NCI-H2171 treated with DMSO at 0.1 percent for 48 hours (cell line): ENCODE data around the gene ZDHHC19.
"Not testable (repeated sequence)": the region's sequence is repeated elsewhere in the genome, so short reads cannot be mapped to it uniquely, and the experiment has no call there.

Source experiments
- DNase-seq: peaks from one replicate; lab custom pipeline; 2025; lab: John Stamatoyannopoulos, UW

The ZDHHC19 gene

DNA sequence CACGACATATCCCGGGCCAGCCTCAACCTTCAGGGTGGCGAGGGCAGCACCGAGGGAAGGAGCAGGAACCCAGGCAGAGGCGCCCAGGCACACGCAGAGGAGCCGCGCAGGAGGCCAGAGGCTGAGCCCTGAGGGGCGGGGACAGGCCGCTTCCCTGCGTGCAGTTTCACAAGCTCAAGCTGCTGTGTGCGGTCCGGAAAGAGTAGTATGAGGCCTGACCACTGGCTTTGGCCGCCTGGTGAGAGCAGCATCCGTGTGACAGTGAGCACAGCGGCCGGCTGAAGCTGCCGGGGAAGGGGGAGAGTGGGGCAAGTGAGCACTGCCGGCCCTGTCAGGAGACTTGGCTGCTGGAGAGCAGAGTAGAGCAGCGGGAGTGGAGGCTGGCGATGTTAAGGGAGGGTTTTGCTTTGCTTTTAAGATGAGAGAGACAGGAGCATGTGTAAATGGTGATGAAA is 8.7 kb downstream of the ZDHHC19 start:
- DNase-seq = no peak

DNA sequence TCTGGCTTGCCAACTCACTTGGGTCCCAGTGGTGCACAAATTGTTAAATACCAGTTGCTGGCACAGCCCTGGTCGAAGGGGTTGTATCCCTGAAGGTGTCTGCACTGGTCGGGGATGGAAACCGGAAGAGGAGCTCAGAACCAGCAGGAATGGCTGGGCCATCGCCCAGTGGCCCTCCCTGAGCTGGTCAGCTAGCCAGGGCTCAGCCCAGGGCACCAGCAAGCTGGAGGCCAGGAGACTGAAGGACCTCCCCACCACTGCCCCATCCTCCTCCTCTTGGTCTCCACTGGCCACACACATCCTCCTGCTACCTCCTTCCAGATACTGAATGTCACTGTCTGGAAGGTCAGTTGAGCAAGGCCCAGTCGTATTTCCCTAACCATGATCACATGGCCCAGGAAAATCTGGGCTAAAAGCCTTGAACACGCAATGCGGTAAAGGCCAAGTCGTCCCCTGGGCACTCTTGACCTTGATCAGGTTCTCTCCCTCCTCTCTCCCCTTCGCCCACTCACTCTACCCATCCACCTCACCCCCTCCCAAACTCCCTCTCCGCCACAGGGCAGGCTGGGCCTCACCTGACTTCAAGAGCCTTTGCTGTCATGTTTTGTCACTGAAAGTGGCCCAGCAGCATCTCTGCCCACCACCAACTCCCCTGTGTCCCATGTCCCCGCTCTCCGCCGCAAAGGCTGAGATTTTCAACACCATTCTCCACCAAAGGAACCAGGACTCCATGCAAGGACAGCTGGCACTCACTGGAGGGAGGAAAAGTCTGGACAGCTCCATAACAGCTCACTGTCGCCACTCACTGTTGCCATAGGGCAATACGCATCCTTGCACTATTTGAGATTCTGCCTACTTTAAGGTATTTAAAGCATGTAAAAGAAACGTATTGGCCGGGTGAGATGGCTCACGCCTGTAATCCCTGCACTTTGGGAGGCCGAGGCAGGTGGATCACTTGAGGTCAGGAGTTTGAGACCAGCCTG is 12.1 kb downstream of the ZDHHC19 start:
- no peak for DNase-seq

DNA sequence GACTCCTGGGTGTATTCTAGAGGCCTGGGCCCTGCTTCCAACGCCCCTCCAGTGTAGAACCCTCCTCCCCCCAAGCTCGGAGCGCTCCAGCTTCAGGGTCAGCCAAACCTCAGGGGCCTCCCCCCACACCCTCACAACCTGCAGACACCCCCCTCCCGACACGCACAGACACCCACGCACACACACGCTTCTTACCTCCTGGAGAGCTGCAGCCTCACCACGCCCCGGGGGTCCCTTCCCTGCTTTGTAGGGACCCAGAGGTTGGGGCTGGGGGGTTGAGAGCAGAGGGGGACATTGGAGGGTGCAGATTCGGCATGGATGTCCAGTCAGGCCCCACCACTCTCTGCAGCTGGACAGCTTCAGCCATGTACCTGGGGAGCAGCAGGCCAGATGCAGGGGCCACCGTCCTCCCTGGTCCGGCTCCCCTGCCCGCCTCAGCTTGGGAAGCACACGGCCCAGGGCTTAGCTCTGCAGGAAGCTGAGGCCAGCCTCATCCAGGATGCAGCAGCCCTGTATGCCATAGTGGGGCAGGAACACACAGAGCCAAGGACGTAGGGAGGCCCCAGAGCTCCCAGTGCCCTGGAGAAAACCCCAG is 13.0 kb downstream of the ZDHHC19 start:
- no peak for DNase-seq

DNA sequence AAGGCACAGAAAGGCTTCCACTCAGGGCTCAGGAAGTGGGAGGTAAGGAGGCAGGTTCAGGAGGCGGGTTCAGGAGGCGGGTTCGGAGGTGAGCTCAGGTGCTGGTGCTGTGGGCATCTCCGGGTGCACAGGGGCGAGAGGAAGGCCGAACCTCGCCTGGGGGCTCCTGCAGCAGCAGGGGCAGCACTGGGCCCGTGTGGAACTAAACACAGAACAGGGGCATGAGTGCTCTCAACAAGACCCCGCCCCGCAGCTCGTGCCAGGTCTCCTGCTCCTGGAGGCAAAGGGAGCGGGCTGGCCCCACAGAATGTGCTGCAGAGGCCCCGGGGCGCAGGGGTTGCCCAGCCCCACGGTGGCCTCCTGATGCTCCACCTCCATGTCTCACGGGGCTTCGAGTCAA is 13.7 kb downstream of the ZDHHC19 start:
- DNase-seq = no peak

DNA sequence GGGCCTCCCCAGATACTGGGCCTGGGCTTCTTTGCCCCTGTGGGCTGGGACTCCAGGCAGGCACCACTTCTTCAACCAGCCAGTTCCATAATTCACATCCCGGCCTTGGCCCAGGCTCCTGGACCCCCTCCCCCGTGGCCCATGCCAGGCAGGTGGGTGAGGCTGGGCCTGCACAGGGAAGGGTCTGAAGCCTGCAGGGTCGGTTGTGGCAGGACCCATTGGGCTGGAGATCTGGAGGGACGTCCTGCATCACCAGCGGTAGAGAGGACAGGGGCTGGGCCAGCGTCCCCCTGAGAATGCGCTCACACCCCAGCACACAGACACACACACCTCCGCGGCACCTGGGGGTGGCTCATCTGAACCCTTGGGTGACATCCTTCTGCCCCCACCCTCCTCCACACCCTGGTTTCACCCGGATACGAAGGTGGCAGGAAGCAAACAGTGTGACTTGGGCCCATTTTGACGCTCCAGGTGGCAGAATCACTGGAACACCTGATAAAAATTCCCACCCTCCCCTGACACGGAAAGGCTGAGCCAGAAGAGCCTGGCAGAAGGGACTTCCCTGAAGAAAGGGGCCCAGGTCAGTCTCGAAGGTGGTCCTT is 15.4 kb downstream of the ZDHHC19 start:
- no peak for DNase-seq

DNA sequence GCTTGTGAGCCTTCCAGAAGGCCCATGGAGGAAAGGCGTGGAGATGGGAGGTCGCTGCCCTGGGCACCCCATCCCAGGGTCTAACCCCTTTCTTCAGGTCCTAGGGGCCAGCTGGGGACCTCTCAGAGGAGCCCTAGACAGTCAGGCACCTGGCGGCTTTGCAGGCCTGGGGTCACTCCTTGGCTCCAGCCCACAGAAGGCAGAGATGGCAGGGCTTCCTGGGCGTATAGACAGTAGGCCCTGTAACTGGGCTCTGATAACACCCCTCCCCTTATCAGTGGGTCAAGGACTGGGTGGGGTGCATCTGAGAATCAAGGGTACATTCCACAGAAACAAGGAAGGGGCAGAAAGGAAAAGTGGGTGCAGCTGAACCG is 16.7 kb downstream of the ZDHHC19 start:
- no peak for DNase-seq

DNA sequence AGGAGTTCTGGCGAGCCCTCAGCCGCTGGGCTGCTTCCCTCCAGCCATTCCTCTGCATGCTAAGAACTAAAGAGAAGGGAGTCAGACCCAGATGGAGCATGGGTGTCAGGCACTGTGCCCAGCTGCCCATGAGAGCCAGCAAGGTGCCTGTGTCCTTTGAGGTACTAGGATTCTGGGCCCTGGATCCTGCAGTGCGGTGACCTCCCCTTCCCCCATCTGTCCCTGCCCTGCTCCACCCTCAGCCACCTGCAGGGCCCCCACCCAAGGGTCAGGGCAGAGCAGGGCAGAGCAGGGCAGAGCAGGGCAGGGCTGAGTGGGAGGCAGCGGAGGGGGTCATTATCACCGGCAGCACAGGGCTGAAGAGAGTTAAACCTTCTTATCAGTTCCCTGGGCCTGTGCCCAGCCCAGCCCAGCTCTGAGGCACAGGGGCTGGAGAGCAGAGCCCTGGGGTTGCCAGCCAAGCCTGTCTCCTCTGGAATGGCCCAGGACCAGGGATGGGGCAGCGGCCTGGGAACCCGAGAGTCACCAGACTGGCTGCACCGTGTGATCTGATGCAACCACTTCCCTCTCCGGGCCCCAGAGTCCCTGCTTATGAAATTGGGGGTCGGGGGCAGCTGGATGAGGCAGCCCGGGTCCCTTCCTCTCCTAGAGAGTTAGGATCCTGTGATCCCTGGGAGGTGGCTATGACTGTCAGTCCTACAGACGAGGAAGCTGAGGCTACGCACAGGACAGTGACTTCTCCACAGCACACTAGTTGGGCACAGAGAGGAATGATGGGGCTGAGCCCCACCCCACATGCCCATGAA is 17.3 kb downstream of the ZDHHC19 start:
- no peak for DNase-seq

DNA sequence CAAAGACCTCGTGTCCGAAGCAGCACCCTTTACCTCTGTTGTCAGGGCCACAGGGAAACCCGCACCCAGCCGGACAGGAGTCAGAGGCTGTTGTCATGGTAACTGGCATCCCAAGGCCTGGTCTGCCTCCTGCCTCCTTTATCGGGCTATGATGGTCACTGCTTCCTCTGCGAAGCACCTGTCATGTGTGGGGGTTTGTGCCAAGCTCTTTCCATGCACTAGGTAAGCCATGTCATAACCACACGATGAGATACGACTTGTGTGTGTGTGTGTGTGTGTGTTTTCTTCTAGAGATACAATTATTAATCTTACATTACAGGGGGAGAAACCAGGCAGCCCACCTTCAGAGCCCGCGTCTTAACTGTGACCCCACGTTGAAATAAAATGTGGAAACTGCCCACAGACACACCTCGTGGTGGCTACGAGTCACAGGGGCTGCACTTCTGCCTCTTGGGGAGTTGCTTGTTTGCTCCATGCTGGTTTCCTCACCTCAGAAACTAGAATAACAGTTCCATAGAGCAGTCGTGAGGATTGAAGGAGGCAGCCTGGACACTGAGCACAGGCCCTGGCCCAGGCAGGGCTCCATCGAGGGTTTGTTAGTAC is 18.0 kb downstream of the ZDHHC19 start:
- DNase-seq = no peak

DNA sequence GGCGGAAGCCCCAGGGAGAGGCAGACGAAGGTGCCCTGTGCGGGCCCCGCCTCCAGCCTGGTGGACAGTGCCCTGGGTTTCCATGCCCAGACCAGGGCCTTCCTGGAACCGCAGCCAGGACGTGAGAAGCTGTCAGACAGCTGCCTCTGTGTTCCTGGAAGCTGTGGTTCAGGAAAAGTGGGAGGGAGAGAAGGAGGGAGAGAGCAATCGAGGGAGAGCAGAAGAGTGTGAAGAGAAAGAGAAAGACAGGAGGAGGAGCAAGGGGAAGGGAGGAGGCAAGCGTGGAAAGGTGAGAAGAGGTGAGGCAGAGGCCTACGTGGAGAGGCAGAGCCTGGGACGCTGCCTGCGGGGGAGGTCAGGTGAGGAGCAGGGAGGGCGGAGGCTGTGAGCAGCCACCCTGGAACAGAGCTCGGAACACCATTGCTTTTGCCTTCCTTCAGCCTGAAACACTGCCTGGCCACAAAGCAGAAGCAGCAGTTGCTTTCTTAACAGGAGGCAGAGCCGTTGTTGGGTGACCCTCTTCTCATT is 18.6 kb downstream of the ZDHHC19 start:
- no peak for DNase-seq

DNA sequence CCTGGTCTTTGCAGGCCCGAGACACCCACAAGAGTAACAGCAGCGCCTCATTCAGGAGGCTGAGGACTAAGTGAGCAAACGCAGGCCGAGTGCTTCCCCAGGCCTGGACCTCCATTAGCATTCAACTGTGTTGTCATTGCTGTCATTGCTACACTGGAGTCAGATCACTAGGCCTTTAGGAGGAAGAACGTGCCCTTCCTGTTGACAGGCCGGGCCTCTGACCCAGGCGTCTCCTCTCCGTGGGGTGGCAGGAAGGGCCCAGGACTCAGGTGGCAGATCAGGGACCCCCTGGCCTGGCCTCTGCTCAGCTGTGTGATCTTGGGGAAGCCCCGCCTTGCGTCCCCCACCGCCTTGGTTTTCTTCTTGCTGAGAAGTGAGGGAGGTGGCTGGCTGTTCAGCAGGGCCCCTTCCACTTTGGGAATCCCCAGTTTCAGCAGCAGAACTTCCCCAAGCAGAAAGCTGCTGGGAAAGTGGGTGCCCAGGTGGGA is 19.1 kb downstream of the ZDHHC19 start:
- DNase-seq = no peak

DNA sequence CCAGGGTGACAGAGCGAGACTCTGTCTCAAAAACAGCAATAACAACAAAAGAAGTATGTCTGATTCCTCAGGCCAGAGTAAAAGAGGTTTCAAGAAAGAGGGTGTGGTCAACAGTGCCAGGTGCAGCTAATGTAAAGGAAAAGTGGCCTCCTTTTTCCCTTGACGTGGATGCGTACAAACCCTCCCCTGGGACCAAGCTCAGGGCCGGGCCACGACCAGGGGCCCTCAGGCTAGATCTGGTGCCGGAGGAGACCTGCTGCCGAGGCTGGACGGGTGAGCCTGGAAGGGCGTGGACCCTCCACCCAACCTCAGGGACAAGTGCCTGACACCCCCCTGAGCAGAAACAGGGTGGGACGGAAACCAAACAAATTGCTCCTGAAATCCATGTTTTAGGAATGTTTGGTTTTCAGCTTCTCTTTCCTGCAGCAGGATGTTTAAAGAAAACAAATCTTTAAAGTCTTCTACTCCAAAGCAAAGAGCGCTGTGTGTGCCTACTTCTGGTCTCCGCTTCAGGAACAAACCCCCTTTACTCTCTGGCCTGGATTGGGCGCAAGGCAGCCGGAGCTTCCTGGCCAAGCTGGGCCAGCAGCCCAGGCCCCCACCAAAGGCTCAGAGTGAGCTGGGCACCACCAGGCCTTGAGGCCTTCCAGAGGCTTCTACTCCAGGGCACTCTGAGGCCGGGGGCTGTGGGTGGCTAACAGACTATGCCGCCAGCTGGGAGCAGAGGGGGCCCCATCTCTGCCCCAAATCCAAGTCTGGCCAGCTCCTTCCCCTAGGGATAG is 21.4 kb downstream of the ZDHHC19 start:
- DNase-seq = no peak

DNA sequence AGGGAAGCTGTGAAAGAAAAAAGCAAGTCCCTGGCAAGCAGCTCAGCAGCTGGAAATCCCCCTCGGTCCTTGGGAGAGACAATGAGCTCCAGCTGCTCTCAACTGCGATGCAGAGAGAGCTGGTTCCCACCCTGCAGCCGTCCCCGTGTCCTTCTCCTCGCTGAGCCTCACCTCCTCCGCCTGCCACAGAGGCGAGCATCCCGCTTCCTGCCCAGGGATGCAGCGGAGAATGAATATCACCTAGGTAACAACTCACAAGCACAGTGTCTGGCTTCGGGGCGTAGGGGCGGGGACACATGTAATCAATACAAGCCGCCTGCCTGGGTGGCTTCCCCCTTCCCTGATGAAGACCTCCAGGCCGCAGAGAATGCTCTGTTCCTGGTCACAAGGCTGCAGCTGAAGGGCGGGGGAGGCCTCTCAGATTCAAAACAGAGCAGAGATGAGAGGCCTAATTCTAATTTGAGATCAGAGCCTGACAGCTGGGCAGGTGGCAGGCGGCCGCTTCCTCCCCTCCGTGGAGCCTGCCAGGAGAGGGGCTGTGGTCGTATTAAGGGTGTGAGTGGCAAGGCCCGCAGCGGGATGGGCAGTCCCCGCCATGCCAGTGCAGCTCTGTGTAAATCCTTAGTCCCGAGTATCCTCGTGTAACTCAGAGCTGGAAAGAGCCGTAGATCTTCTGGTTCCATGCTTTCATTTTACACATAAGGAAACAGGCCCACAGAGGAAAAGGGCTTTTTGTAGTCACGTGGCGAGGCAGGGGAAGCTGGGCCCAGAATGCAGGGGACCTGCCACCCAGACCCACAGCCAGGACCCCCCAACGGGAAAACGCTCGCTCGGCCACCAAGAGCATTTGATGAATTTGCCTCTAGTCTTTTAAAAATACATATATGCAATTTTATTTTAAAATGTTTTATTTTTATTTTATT is 24.3 kb downstream of the ZDHHC19 start:
- peak; percentile 75 for DNase-seq

DNA sequence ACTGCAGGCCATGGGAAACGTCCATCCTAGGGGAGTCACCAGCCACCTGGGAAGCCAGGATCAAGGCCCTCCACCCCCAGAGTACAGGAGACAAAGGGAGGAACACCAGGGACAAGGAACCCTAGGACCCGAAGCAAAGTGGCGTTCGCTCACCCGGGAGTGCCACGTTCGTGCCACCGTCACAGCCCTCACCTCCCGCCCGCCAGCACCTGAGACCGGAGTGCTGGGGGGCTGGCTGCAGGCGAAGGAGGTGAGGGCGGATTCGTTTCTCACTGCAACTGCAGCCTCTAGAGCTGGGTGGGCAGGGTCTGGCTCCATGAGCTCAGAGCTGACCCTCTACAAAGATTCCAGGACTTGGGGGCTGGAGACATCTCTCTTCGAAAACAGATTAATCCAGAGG is 26.3 kb downstream of the ZDHHC19 start:
- DNase-seq = no peak

DNA sequence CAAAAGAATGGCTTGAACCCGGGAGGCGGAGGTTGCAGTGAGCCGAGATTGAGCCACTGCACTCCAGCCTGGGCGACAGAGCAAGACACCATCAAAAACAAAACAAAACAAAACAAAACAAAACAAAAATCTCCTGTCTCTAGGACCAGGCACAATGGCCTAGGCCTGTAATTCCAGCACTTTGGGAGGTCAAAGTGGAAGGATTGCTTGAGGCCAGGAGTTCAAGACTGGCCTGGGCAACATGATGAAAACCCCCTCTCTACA is 27.1 kb downstream of the ZDHHC19 start:
- DNase-seq = not testable (repeated sequence)

DNA sequence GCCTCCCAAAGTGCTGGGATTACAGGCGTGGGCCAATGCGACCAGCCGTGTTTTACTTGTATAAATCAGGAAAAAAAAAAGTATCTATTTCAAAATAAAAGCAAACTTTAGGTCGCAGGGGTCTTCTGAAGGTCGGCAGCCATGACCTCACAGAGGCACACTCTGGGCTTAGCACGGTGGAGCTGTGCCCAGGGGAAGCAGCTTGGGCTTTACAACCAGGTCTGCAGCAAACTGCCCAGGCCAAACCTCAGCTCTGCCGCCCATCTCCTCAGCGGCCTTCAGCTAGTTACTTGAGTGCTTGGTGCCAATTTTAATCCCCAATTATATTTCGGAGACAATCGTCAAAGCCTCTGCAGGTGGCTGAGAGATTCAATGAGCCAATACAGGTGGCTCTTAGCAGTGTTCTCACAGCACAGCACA is 30.1 kb downstream of the ZDHHC19 start:
- DNase-seq = no peak

DNA sequence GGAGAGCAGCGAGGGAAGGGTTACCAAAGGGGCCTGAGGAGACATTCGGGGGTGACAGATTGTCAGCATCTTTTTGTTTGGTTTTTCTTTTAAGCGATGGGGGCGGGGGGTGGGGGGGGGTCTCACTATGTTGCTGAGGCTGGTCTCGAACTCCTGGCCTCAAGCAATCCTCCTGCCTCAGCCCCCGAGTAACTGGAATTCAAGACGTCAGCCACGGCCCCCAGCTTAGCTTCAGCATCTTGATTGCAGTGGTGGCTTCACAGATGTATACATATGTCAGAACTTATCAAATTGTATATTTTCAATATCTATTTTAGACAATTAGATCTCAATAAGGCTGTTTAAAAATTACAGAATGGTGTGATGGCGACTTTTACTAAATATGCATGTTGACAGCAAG is 30.9 kb downstream of the ZDHHC19 start:
- DNase-seq = no peak

DNA sequence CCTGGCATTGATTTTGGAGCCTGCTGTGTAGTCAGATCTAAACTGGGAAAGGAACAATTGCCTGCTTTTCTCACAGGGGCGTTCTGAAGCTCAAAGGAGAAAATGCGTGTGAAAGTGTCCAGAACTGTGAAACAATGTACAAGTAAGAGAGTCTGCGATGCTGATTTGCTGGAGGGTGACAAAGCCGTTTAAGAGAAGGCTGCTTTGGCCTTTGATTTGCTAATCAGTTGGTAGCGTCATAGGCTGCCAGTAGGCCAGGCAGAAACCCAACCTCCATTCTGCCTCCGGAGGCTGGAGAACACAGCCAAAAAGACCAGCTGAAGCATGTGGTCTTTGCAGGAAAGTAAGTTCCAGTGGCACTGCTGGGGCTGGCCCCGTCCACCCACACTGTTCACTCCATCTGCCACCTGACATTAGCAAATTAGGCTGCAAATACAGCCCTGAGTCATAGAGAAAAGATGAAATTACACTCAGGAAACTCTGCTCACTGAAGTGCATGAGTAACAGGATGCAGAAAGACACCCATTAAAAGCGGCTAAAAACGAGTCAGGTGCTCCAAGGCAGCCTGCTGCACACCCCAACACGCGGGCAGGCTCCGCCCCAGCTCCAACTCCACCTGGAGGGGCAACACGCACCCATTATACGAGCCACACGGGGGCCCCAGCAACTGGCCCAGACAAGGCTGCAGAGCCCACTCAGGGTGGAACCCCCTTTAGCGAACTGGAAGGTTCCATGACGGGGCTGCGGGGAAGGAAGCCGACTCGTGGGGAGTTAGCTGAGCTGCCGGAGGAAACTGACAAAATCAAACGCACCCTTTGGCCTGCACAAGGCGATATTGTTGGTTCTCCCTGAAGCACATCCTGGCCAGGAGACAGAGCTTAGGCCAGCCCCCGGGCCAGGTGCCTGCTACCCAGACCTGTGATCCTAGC is 31.6 kb downstream of the ZDHHC19 start:
- peak; percentile 74 for DNase-seq

DNA sequence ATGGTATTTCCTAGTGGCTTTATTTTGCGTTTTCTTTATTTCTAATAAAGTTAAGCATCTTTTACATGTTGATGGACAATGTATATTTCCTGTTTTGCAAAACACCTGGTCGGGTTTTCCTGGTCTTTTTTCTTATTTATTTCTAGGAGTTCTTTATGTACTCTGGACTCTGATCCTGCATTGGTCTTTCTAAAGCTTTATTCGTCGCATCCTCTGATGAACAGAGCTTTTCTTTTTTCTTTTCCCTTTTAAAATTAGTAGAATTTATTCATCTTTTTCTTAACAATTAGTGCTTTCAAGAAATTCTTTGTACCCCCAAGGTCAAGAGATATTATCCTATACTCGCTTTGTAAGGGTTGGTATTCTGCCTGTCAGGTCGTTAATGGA is 32.2 kb downstream of the ZDHHC19 start:
- no peak for DNase-seq

DNA sequence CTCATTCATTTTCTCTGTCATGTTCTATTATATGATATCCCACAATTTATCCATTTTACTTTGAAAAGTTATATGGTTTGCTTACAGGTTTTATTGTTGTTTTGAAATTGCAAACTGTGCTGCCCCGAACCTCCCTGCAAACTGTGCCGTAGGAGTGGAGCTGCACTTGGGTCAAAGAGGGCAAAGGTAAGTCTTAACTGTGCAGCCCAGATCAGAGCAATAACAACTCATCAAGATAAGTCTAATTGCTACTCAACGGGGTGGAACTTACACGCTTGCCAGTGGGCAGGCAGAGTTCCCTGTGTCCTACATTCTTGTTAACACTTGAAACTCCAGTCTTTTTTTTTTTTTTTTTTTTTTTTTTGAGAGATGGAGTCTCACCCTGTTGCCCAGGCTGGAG is 33.2 kb downstream of the ZDHHC19 start:
- DNase-seq = no peak
